SHP77 (cell line): ENCODE data around the gene ZNF709.
"Not testable (repeated sequence)": the region's sequence is repeated elsewhere in the genome, so short reads cannot be mapped to it uniquely, and the experiment has no call there.

ENCODE experiments used
- DNase-seq, 2 experiments: peaks; one replicate each; lab custom pipeline; 2025; lab: John Stamatoyannopoulos, UW

ZNF709 gene

DNA sequence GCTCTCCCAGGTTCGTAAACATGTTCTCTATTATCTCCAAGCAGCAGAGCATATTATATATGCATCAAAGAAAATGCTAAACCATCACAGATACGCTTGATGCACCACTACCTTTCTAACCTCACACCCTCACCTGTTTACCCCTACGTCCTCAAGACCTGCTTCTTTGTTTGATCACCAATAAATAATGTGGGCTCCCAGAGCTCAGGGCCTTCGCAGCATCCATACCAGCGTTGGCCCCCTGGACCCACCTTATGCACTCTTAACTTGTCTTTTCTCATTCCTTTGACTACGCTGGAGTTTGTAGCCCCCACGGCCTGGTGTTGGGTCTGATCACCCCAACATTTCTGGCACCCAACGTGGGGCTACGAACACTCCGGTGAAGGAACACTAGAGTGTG is 33.8 kb downstream of the ZNF709 start:
- DNase-seq: no peak

DNA sequence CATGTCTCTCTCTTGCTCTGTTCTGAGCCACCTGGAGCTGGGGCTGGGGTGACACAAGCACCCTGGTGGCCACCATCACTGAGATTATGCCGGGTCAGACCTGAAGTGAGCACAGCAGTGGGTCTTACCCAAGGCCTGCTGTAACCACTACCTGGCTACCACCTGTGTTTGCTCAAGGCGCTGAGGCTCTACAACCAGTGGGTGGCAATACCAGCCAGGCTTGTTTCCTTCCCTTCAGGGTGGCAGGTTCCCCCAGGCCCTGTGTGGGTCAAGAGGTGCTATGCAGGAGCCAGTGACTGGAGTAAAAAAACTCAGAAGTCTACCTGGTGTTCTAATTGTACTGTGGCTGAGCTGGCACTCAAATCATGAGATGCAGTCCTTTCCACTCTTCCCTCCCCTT is 35.8 kb downstream of the ZNF709 start:
- DNase-seq: no peak

DNA sequence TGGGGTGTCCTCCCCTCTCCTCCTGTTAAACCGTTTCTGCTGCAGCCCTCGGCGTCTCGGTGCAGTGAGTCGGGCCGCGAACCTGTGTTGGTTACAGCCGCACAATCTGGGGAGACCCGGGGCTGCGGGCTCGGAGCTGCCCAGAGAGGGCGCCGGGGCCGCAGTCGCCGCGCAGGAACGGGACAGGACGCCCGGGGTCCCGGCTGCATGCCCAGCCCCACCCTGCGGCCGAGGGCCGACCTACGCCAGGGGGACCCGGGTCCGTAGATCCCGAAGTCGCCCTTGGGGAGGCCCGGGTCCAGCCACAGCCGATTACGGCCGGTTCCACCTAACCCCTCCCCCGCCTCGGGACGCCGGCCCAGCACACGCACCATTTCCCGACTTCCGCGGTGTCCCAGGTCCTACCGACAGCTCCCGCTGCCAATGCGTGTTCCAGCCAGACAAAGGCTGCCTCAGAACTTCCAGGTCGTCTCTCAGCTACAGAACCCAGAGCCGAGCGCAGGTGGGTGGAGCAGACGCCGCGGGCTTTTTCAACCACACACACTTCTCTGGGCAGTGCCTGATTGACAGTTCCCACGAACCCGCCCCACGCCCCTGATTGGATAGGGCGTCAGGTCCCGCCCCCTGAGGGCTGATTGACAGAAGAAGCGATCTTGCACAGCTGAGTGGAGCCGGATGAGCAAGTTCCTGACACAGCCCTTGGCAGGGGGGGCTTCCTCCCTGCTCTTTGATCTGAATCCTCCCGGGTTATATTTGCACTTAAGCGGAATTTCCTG is 43.9 kb downstream of the ZNF709 start, which contains the start of gene ZNF443:
Gene ZNF443 (minus strand): TSS at position 481 of the 776 bp plus-strand sequence. CDS start 107 bp downstream, at position 374.
- peak; percentile 92 to 96 for DNase-seq

DNA sequence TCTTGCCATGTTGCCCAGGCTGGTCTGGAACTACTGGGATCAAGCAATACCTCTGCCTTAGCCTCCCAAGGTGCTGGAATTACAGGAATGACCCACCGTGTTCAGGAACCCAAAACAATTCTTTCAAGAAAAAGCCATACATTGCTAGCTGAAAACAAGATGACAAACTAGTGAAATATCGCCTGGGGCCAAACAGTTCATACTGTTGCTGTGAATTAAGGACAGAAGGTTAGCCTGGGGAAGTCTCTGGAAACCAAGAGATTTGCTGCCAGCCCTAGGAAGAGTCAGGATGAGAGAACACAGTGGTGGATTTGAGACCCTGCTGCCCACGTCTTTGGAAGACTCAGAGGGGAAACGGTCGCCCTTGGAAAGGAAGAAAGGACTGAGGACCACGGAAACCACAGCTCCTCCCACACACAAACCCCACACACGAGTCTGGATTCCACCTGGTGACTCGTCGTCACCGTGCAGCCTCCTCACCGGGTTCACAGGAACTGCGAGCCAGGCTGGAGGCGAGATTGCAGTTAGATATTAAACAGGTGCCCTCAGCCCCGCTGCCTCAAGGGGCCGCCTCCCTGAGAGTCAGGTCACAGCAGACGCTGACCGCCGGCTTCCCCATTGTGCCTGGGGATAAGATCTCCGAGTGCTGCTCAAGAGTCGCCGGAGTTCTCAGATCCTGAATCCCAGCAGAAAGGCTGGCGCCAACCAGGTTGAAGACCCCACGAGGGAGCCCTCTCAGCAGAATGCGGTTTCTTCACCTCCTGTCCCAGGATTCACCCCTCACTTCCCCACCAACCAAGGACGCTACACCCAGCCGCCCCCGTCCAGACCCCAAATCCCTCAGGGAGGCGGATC is 44.7 kb downstream of the ZNF709 start:
- DNase-seq: peak in 1 of 2 experiments; percentile 5

DNA sequence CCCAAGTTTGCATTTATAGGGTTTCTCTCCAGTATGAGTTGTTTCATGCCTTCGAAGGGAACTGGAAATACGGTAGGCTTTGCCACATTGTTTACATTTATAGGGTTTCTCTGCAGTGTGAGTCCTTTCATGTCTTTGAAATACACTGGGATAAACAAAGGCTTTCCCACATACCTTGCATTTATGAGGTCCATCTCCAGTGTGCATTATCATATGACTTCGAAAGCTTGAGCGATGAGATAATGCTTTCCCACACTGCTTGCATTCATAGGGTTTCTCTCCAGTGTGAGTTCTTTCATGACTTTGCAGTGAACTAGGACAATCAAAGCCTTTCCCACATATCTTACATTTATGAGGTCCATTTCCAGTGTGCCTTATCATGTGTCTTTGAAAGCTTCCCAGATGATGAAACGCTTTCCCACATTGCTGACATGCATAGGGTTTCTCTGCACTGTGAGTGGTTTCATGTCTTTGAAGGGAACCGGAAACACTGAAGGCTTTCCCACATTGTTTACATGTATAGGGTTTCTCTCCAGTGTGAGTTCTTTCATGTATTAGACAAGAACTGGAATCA is 53.8 kb downstream of the ZNF709 start:
- not testable (repeated sequence) for DNase-seq

DNA sequence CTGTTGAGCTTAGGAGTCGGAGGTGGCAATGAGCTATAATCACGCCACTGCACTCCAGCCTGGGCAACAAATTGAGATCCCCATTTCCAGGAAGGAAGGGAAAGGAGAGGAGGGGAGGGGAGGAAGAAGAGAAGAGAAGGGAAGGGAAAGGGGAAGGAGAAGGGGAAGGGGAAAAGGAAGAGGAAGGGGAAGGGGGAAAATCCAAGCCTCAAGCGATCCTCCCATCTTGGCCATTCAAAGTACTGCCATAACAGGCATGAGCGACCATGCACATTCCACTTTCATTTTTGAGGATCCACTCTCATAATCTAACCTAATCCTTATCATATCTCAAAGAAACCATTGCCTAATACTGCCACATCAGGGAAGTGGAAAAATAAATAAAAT is 58.7 kb downstream of the ZNF709 start:
- no peak for DNase-seq

DNA sequence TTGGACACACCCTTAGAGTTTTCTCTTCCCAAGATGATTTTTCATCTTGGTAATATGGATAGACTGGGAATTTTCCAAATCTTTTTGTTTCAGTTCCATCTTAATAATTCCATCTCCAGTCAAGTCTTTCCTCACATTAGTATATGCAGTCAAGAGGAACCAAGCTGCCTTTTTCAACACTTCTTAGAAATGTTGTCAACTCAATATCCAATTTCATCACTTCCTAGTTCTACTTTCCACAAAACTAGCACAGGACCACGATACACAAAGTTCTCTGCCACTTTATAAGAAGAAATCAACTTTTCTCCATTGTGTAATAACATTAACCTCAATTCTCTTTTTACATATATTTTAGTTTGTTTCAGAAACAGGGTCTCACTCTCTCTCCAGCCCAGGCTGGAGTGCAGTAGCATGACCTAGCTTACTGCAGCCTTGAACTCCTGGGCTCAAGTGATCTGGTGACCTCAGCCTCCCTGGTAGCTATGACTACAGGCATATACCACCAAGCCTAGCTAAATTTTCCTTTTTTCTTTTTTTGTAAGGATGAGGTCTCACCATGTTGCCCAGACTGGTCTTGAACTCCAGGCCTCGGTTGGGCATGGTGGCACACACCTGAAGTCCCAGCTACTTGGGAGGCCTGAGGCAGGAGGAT is 59.3 kb downstream of the ZNF709 start:
- DNase-seq: no peak

DNA sequence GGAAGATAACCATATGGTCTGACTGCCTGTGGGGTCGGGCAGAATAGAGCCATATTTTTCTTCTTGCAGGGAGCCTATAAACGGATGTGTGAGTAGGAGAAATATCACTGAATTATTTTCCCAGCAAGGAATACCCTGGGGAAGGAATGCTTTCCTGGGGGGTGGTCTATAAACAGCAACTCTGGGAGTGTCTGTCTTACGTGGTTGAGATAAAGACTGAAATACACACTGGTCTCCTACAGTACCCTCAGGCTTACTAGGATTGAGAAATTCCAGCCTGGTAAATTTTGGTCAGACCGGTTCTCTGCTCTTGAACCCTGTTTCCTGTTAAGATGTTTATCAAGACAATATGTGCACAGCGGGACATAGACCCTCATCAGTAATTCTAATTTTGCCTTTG is 67.3 kb downstream of the ZNF709 start:
- DNase-seq: not testable (repeated sequence)

DNA sequence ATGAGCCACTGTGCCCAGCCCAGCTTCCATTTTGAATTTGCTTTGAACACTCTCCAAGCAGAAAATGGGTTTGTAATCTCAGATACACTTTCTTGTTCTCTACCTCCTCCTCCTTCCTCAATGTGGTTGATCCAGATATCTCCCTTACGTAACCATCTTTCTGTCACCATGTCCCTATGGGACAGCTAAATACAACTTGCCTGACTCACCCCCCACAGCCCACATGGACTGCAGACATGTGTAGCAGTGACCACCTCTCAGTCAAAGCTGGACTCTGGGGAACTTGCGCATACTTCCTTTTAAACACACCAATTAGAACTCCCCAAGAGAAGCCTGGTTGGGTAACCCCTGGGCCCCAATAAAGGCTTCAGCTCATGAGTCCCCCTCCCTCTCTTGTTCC is 72.7 kb downstream of the ZNF709 start:
- DNase-seq: no peak
